Testis (tissue), 2 donors: Measurements from ENCODE around the gene PXDN.

Experiments
- CTCF ChIP-seq, 3 experiments: fragments of 450-650 bp in 2 of 3; fragments of 200-600 bp in 1 of 3; sonication (generic) in 1 of 3; IDR thresholded peaks; one replicate each; pipeline ENCODE4 v1.5.1; 2016 to 2019; ENCODE audit warnings: antibody characterized with exemption in 3 of 3, mild to moderate bottlenecking in 2 of 3, moderate library complexity in 1 of 3
- POLR2A ChIP-seq: fragments of 450-650 bp; IDR thresholded peaks from one replicate; pipeline ENCODE4 v1.6.1; 2017; ENCODE audit warnings: antibody characterized with exemption, mild to moderate bottlenecking, moderate library complexity

GRCh38 chr2:1789610-1790009, 45.3 kb upstream of the PXDN start:
- TF ChIP-seq CTCF (IDR thresholded peaks at IDR 0.05) (no peak), POLR2A (no peak)
